ENCODE data around the gene HK2.
"Not testable (repeated sequence)": the region's sequence is repeated elsewhere in the genome, so short reads cannot be mapped to it uniquely, and the experiment has no call there.

The HK2 gene

GRCh38 chr2:74877781-74878433 is 44.0 kb downstream of the HK2 start:
- DNase-seq, result no peak

DNA sequence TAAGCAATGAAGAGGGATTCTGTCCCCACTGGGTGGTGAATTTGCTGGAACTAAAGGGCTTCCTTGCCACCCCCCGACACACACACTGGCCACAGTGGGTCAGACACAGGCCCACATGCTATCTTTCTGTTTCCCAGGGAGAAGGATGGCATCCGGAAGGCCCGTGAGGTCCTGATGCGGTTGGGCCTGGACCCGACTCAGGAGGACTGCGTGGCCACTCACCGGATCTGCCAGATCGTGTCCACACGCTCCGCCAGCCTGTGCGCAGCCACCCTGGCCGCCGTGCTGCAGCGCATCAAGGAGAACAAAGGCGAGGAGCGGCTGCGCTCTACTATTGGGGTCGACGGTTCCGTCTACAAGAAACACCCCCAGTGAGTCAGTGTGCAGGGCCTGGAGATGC is 44.6 kb downstream of the HK2 start:
- no peak for DNase-seq

DNA sequence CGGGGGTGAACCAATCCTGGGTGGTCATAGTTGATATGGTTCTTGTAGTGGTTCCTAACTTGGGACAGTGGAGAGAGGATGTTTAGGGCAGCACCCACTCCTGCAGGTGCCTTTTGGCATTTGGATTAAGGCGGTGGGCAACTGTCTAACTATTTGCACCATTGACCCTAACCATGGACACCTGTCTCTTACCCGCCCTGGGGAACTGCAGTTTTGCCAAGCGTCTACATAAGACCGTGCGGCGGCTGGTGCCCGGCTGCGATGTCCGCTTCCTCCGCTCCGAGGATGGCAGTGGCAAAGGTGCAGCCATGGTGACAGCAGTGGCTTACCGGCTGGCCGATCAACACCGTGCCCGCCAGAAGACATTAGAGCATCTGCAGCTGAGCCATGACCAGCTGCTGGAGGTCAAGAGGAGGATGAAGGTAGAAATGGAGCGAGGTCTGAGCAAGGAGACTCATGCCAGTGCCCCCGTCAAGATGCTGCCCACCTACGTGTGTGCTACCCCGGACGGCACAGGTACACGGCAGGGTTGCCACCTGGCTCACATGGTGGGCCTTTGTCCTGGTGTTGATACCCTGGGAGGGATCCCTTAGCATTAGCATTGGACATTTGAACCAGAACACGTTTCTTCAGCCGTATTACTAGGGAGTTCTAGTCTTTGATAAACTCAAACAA is 46.3 kb downstream of the HK2 start:
- no peak for DNase-seq

DNA sequence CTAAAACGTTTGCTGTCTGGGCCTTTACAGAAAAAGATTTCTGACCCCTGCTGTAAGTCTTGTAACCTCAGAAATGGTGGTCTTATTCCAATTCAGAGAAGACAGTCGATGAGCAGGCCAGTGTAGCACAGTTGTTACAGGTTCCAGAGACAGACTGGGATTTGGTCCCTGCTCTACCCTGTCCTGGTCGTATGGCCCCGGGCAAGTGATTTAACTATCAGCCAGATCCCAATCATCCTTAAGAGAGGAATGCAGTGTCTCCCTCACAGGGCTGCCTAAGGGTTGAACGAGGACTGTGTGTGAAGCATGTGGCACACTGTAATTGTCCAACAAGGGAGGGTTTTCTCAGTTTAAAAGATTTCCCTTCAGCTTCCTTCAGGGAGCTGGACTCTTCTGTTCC is 47.2 kb downstream of the HK2 start:
- DNase-seq, result no peak

- no peak for DNase-seq
Measured at GRCh38 chr2:74881626-74882298, 47.8 kb downstream of the HK2 start.

DNA sequence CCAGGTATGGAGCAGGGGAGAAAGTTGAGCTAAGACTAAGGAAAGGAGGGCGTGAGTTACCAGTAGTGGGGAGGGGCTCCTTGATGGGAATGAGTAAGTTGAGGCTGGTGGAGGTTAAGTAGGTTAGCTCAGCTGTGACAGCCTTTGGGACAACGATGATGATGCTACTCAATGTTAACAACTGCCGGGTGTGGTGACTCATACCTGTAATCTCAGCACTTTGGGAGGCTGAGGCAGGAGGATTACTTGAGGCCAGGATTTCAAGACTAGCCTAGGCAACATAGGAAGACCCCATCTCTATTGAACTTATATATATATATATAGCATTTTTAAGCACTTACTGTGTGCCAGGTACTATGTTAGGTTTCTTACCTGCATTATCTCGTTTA is 48.4 kb downstream of the HK2 start:
- DNase-seq, result no peak

DNA sequence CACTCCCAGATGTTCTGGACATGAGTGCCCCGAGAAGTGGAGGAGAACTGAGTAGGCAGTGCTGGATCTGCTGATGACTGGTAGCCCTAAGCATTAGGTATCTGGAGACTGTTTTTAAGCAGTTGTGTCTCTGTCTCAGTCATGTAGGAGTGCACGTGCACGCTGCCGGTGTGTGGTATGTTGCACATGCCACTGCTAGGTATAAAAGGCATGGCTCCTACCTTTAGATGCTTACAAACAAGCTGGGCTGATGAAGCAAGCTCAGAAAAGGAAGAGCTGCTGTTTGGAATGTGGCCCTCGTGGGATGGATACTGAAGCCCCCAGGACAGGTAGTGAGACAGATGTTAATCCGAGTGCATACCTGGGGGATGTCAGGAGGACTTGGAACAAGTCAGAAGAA is 49.1 kb downstream of the HK2 start:
- DNase-seq, result no peak

DNA sequence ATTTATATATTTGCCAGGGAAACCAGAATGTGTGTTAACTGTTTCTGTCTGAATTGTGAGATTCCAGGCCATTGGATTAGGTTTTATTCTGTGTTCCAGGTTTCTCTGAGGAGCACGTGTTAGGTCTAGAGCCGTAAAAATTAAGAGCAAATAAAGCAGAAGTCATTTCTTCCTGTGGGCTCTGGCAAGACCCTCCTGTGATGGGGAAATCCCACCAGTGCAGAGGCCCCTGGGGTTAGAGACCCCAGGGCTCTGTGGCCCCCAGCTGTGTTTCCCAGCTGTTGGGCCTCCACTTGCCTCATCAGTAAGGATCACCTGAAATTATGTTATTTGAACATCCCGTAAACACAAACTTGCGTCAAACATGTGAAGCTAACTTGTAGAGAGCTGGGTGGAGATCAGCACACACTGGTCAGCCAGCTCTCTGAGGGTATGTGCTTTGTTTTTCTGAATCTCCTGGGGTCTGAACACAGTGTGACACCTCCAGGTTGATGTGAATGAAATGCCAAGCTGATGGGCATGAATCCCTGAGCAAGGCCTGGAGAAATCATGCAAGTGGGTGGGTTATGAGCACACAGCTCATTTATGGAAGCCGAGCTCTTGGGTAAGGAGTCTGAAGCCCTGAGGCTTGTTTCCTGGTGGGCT is 50.3 kb downstream of the HK2 start:
- no peak for DNase-seq

- DNase-seq, result no peak
Measured at GRCh38 chr2:74884866-74885265, 50.9 kb downstream of the HK2 start.

- DNase-seq, result no peak
Measured at GRCh38 chr2:74886251-74886650, 52.3 kb downstream of the HK2 start.

GRCh38 chr2:74886811-74887210 is 52.9 kb downstream of the HK2 start:
- DNase-seq, result no peak

DNA sequence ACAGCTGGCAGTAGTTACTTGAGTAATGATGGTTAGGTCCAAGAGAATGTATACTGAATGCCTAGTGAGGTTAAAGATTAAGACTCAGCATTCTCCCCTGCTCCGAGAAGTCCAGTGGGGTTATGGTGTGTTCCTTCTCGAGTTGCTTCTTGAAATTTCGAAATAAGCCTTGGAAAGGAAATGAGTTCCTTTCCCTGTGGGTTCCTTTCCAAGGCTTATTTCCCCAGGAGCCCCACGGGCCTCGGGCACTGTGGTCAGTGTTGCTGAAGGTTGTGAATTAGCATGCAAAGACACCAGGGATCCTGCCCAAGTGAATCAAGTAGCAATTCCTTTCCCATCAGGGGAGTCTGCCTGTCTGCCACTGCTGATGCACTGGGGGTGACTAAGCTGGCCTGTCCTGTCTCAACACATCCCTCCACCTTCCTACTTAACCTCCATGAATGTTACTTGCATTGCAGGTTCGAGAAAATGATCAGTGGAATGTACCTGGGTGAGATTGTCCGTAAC is 53.6 kb downstream of the HK2 start:
- no peak for DNase-seq

DNA sequence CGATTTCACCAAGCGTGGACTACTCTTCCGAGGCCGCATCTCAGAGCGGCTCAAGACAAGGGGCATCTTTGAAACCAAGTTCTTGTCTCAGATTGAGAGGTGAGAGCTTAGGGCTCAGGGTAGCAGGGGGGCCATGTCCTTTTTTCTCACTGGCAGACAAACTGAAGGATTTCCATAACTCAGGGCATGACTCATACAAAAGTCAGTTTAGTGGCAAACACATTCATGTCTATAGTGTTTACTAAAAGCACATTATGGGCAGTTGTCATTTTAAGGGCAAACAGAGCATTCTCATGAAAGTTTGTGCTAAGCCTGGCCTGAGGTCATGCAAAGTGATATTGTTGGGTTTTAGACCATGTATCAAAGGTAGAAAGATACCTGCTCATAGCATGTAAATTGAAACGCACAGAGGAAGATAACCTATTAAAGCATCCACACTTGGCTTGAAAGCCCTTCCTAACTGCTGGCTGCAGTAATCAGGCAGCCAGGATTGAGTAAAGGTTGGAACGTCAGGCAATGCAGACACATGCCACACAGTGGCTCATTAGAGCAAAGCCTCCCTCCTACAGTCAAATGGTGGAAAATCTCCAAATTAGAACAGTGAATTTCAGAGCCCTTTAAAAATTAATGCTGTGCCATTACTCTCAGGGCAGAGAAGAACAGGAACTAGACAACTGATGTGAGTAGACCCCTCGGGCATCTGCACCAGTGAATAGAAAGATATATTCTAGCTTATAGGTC is 54.2 kb downstream of the HK2 start:
- no peak for DNase-seq

DNA sequence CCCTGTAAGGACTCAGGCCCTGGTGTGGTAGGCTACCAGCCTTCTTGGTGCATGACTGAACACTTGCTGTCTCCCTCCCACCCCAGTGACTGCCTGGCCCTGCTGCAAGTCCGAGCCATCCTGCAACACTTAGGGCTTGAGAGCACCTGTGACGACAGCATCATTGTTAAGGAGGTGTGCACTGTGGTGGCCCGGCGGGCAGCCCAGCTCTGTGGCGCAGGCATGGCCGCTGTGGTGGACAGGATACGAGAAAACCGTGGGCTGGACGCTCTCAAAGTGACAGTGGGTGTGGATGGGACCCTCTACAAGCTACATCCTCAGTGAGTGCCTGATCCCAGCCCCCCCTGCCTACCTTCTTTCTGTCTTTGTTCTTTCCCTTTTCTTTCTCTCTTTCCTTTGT is 55.2 kb downstream of the HK2 start:
- DNase-seq, result no peak

DNA sequence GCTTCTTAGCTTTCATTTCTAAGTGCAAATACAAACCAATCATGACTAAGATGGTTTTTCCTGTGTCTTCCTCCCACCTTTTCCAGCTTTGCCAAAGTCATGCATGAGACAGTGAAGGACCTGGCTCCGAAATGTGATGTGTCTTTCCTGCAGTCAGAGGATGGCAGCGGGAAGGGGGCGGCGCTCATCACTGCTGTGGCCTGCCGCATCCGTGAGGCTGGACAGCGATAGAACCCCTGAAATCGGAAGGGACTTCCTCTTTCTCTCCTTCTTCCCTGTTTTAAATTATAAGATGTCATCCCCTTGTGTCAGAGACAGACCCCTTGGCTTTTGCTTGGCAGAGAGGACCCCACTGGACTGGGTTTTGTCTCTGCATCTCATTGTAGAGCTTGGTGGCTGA is 56.8 kb downstream of the HK2 start:
- no peak for DNase-seq

DNA sequence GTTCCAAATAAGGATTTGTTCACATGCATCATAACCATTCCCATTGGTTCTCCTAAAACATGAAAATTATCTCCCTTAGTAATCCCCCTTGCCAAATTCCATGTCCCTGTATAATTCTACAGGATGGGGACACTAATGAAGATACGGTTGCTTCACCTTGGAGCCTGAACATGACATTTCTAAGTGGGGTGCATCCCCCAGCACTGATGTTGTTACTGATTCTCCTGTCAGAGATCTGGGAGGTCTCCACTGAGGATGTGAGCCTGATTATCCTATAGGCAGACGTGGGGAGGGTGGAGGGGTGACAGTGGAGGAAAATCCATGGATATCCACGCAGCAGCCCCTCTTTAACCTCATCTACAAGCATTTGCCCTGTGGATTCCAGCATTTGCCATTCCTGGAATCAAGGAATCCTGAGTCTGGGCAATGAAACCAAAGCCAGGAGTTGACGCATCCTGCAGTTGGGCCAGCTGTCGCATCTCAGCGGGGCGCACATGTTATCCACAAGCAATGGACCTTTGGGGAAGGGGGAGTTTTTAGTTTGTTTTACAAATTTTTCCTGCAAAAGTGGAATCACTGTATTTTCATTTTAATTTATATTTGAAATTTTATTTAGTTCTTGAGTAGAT is 57.3 kb downstream of the HK2 start:
- no peak for DNase-seq

GRCh38 chr2:74891816-74892215 is 57.9 kb downstream of the HK2 start:
- not testable (repeated sequence) for DNase-seq

- DNase-seq, result no peak
Measured at GRCh38 chr2:74892609-74893008, 58.7 kb downstream of the HK2 start.

DNA sequence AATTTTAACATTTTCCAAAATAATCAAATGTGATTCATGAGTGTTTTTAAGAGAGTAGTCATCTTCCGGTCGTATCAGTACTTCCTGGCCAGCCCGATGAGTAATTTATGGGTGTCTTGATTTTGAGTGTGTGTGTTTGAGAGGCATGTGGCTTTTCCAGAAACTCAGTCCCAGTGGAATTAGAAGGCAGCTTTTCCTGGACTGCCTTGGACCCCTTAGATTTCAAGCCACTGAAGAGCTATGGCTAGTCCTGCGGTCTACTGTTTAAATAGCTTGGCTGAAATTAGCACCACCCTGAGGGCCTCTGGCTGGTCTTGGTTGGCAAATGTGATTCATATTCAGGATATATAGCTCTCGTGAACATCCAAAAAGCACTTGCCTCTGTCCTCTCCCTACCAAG is 59.4 kb downstream of the HK2 start:
- no peak for DNase-seq

- no peak for DNase-seq
Measured at GRCh38 chr2:74894272-74894981, 60.5 kb downstream of the HK2 start.

- no peak for DNase-seq
Measured at GRCh38 chr2:74895001-74895400, 61.1 kb downstream of the HK2 start.

- DNase-seq, result no peak
Measured at GRCh38 chr2:74896232-74896631, 62.3 kb downstream of the HK2 start.

All from activated CD4-positive, alpha-beta T cell treated with anti-CD3 and anti-CD28 coated beads, Interleukin-2, amount 50 U/mL, for 4 hours (primary cell).